ENCODE data around the gene ST6GALNAC3. TPM values are rescaled to one million over a fixed set of nuclear protein-coding genes. Genes with fewer than 3 reads are reported as not detected.
"Not testable (repeated sequence)": the region's sequence is repeated elsewhere in the genome, so short reads cannot be mapped to it uniquely, and the experiment has no call there.

The ST6GALNAC3 gene
- total RNA-seq = under 1 TPM in 1 of 2 donors, not detected in 1; 0.28 TPM

- Mint-ChIP-seq H3K27ac (no peak within 1 kb of the TSS), H3K4me3 (peak within 1 kb of the TSS; percentile 90), H3K36me3 (no peaks in the 10 kb centered on the region), H3K27me3 (peaks cover 3 to 42% of the 10 kb centered on the region in 2 donors), H3K4me1 (ENCODE audit: low read depth in 2 of 2) (peaks cover 10 to 14% of the 10 kb centered on the region in 2 donors), H3K9me3 (no peaks in the 10 kb centered on the region)
- DNase-seq (ENCODE audit: low spot score) (peak; percentile 73), ATAC-seq (peak; percentile 96)
Measured at GRCh38 chr1:76074321-76075187, at the start of gene ST6GALNAC3. ST6GALNAC3 (plus strand) TSS chr1:76074746.

GRCh38 chr1:76027341-76027740 lies 47.2 kb upstream of the ST6GALNAC3 start:
- ATAC-seq (no peak), DNase-seq (ENCODE audit: low spot score) (no peak)
- Mint-ChIP-seq H3K27ac (no peak overlapping the region), H3K4me1 (ENCODE audit: low read depth in 2 of 2) (no peaks in the 10 kb centered on the region), H3K36me3 (no peaks in the 10 kb centered on the region), H3K9me3 (peaks cover 5% of the 10 kb centered on the region), H3K4me3 (no peak overlapping the region), H3K27me3 (peaks cover 4 to 12% of the 10 kb centered on the region in 2 donors)

DNA sequence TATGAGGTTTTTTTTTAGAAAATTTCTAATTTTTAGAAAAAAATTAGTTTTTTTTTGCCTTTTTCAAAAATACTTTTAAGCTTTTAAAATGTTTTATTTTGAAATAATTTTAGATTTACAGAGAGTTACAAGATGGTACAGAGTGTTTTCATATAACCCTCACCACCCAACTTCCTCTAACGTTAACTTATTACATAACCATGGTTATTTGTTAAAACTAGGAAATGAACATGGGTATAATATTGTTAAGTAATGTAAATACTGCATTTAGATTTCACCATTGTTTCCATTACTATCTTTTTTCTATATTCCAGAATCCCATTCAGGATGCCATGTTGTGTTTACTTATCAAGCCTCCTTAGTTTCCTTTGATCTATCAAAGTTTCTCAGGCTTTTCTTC lies 45.2 kb upstream of the ST6GALNAC3 start:
- no peaks in the 10 kb centered on the region for H3K36me3 Mint-ChIP-seq
- H3K27ac Mint-ChIP-seq = no peak overlapping the region
- no peak for DNase-seq (ENCODE audit: low spot score)
- no peak overlapping the region for H3K4me3 Mint-ChIP-seq
- H3K9me3 Mint-ChIP-seq = peaks cover 5% of the 10 kb centered on the region
- ATAC-seq = no peak
- H3K4me1 Mint-ChIP-seq (ENCODE audit: low read depth in 2 of 2) = no peaks in the 10 kb centered on the region
- peaks cover 4 to 12% of the 10 kb centered on the region in 2 donors for H3K27me3 Mint-ChIP-seq

DNA sequence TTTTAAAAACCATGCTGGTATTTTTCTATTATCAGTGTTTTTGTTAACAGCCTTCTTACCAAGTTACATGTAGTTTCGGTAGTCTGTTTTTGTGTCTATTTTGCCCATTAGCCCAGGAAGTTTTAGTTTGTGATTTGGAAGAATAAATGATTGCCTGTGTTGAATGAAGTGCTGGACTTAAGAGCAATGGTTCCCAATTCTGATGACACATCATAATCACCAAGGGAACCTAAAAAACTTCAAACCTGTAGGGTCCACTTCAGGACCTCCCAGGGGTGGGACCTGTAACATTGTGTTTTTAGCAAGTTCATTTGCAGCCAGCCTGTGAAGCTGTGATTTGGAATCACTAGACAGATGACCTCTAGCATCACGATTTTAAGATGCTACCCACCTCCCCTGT lies 43.0 kb upstream of the ST6GALNAC3 start:
- H3K27me3 Mint-ChIP-seq = peaks cover 4 to 12% of the 10 kb centered on the region in 2 donors
- H3K9me3 Mint-ChIP-seq = peaks cover 5% of the 10 kb centered on the region
- ATAC-seq = no peak

GRCh38 chr1:76033800-76034475 lies 40.6 kb upstream of the ST6GALNAC3 start:
- Mint-ChIP-seq H3K4me3 (no peak overlapping the region), H3K4me1 (ENCODE audit: low read depth in 2 of 2) (no peaks in the 10 kb centered on the region), H3K27me3 (peaks cover 4 to 7% of the 10 kb centered on the region in 2 donors), H3K9me3 (no peaks in the 10 kb centered on the region), H3K27ac (no peak overlapping the region), H3K36me3 (no peaks in the 10 kb centered on the region)
- ATAC-seq = no peak
- no peak for DNase-seq (ENCODE audit: low spot score)

More for the DNA sequence above, 43.0 kb upstream of the ST6GALNAC3 start:
- Mint-ChIP-seq H3K4me1 (ENCODE audit: low read depth in 2 of 2) (no peaks in the 10 kb centered on the region), H3K27ac (no peak overlapping the region), H3K4me3 (no peak overlapping the region), H3K36me3 (no peaks in the 10 kb centered on the region)
- no peak for DNase-seq (ENCODE audit: low spot score)

DNA sequence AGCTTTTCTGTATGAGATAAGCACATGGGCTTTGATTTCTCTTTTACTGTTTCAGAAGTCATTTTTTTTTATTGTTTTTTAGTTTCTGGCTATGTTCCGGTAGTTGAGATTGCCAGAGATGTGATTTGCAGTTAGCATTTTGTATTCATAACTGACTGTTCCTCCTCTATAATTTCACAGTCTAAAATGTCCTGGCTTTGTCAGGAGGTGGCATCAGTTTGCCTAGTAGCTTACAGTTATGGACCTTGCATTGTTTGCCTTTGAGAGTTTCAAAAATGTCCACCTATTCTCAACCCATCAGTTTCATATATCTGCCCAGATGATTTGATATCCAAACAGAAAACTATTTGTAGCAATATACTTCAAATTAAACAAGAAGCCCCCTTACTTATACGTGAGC lies 39.5 kb upstream of the ST6GALNAC3 start:
- no peaks in the 10 kb centered on the region for H3K9me3 Mint-ChIP-seq
- no peak overlapping the region for H3K27ac Mint-ChIP-seq
- ATAC-seq = no peak
- H3K27me3 Mint-ChIP-seq = peaks cover 2 to 7% of the 10 kb centered on the region in 2 donors
- H3K36me3 Mint-ChIP-seq = no peaks in the 10 kb centered on the region
- no peak overlapping the region for H3K4me3 Mint-ChIP-seq
- H3K4me1 Mint-ChIP-seq (ENCODE audit: low read depth in 2 of 2) = no peaks in the 10 kb centered on the region
- no peak for DNase-seq (ENCODE audit: low spot score)

- no peaks in the 10 kb centered on the region for H3K4me1 Mint-ChIP-seq (ENCODE audit: low read depth in 2 of 2)
Measured at GRCh38 chr1:76037324-76037723, 37.2 kb upstream of the ST6GALNAC3 start.

GRCh38 chr1:76038287-76039004 lies 36.1 kb upstream of the ST6GALNAC3 start:
- no peak overlapping the region for H3K4me3 Mint-ChIP-seq
- no peaks in the 10 kb centered on the region for H3K4me1 Mint-ChIP-seq (ENCODE audit: low read depth in 2 of 2)
- no peaks in the 10 kb centered on the region for H3K9me3 Mint-ChIP-seq
- no peaks in the 10 kb centered on the region for H3K36me3 Mint-ChIP-seq
- H3K27ac Mint-ChIP-seq = no peak overlapping the region
- DNase-seq (ENCODE audit: low spot score) = no peak
- ATAC-seq = no peak
- H3K27me3 Mint-ChIP-seq = peaks cover 0 to 8% of the 10 kb centered on the region in 2 donors

More at GRCh38 chr1:76037324-76037723, 37.2 kb upstream of the ST6GALNAC3 start:
- peaks cover 0 to 8% of the 10 kb centered on the region in 2 donors for H3K27me3 Mint-ChIP-seq
- ATAC-seq (no peak), DNase-seq (ENCODE audit: low spot score) (no peak)
- H3K9me3 Mint-ChIP-seq = no peaks in the 10 kb centered on the region
- no peaks in the 10 kb centered on the region for H3K36me3 Mint-ChIP-seq
- no peak overlapping the region for H3K4me3 Mint-ChIP-seq
- no peak overlapping the region for H3K27ac Mint-ChIP-seq

- H3K36me3 Mint-ChIP-seq = no peaks in the 10 kb centered on the region
- H3K4me1 Mint-ChIP-seq (ENCODE audit: low read depth in 2 of 2) = no peaks in the 10 kb centered on the region
- no peak overlapping the region for H3K4me3 Mint-ChIP-seq
- H3K27me3 Mint-ChIP-seq = peaks cover 0 to 7% of the 10 kb centered on the region in 2 donors
- no peak for DNase-seq (ENCODE audit: low spot score)
- no peak overlapping the region for H3K27ac Mint-ChIP-seq
- no peaks in the 10 kb centered on the region for H3K9me3 Mint-ChIP-seq
- no peak for ATAC-seq
Measured at GRCh38 chr1:76046149-76046548, 28.4 kb upstream of the ST6GALNAC3 start.

DNA sequence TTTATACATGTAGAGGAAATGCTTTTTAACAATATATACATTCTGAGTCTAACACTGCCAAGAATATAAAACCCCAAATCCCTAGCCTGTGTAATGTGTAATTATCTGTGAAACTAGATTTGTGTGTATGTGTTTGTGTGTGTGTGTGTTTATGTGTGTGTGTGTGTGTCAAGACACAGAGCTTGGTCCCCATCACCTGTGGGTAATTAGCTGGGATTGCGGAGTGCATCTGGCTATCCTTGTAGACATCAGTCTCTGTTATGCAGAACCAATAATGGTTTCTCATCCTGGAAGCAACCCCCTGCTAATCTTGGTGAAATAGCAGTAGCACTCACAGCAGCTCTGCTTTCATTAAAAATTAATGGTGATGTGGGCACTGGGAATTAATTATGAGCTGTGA lies 26.3 kb upstream of the ST6GALNAC3 start:
- Mint-ChIP-seq H3K27ac (no peak overlapping the region), H3K36me3 (no peaks in the 10 kb centered on the region), H3K4me3 (no peak overlapping the region), H3K9me3 (no peaks in the 10 kb centered on the region), H3K4me1 (ENCODE audit: low read depth in 2 of 2) (peaks cover 0 to 6% of the 10 kb centered on the region in 2 donors), H3K27me3 (peaks cover 0 to 2% of the 10 kb centered on the region in 2 donors)
- no peak for ATAC-seq
- DNase-seq (ENCODE audit: low spot score) = no peak

GRCh38 chr1:76048926-76049325 lies 25.6 kb upstream of the ST6GALNAC3 start:
- no peak overlapping the region for H3K4me3 Mint-ChIP-seq
- H3K4me1 Mint-ChIP-seq (ENCODE audit: low read depth in 2 of 2) = peaks cover 0 to 6% of the 10 kb centered on the region in 2 donors
- no peak overlapping the region for H3K27ac Mint-ChIP-seq
- DNase-seq (ENCODE audit: low spot score) (no peak), ATAC-seq (no peak)
- H3K9me3 Mint-ChIP-seq = no peaks in the 10 kb centered on the region
- peaks cover 0 to 2% of the 10 kb centered on the region in 2 donors for H3K27me3 Mint-ChIP-seq
- H3K36me3 Mint-ChIP-seq = no peaks in the 10 kb centered on the region

GRCh38 chr1:76049498-76049897 lies 25.0 kb upstream of the ST6GALNAC3 start:
- no peak overlapping the region for H3K27ac Mint-ChIP-seq
- ATAC-seq (no peak), DNase-seq (ENCODE audit: low spot score) (no peak)
- peaks cover 0 to 2% of the 10 kb centered on the region in 2 donors for H3K27me3 Mint-ChIP-seq
- no peak overlapping the region for H3K4me3 Mint-ChIP-seq
- H3K36me3 Mint-ChIP-seq = no peaks in the 10 kb centered on the region
- H3K4me1 Mint-ChIP-seq (ENCODE audit: low read depth in 2 of 2) = peaks cover 0 to 6% of the 10 kb centered on the region in 2 donors
- no peaks in the 10 kb centered on the region for H3K9me3 Mint-ChIP-seq

- not testable (repeated sequence) for H3K27ac Mint-ChIP-seq; H3K36me3 Mint-ChIP-seq; H3K4me1 Mint-ChIP-seq (ENCODE audit: low read depth in 2 of 2); H3K9me3 Mint-ChIP-seq; DNase-seq (ENCODE audit: low spot score); H3K27me3 Mint-ChIP-seq; H3K4me3 Mint-ChIP-seq; ATAC-seq
Measured at GRCh38 chr1:76050073-76050472, 24.5 kb upstream of the ST6GALNAC3 start.
